IMR-90 (cell line): Measurements from ENCODE around the gene SBF1. TPM values are rescaled to one million over a fixed set of nuclear protein-coding genes. Genes with fewer than 3 reads are reported as not detected.

Experiments
- ATAC-seq: fragments of 200-7000 bp; cut with Tn5 transposase; 2 replicates; pipeline ENCODE4 v1.9.1; 2020; ENCODE audit warnings: low read depth, mild to moderate bottlenecking, moderate library complexity
- BruUV-seq: library from RNA; stranded (reverse); fragments of 400-500 nt; replicated peaks from 2 replicates; lab custom pipeline; 2021; lab: Mats Ljungman, UMichigan
- CTCF ChIA-PET: fragments of 300-600 bp; formaldehyde crosslinking; extraction: SDS; loops from one replicate; lab custom pipeline; 2021; ENCODE audit warnings: antibody characterized with exemption; lab: Yijun Ruan, JAX
- POLR2A ChIA-PET: fragments of 300-600 bp; sonication (Branson Sonifier 250); formaldehyde crosslinking; loops from one replicate; lab custom pipeline; 2022; ENCODE audit warnings: antibody characterized with exemption; ENCODE audit not compliant: unreplicated experiment; lab: Charles Lee
- DNase-seq: peaks from one replicate; pipeline ENCODE4 v3.0.0; 2013
- H2AFZ ChIP-seq: replicated peaks from 2 replicates; pipeline ENCODE3; 2013; ENCODE audit warnings: low read length, mild to moderate bottlenecking; ENCODE audit not compliant: poor library complexity
- H2AK5ac ChIP-seq: 2 replicates; pipeline ENCODE4 v1.6.1; 2013; ENCODE audit warnings: low read depth, low read length, inconsistent platforms
- H2AK9ac ChIP-seq: replicated peaks from 2 replicates; pipeline ENCODE3; 2013; ENCODE audit warnings: mild to moderate bottlenecking, low read depth, low read length, moderate library complexity; ENCODE audit not compliant: poor library complexity
- H2BK120ac ChIP-seq: 2 replicates; pipeline ENCODE4 v1.6.1; 2013; ENCODE audit warnings: low read depth, low read length, inconsistent platforms
- H2BK15ac ChIP-seq: 3 replicates; pipeline ENCODE4 v1.6.1; 2013; ENCODE audit warnings: low read depth, low read length, inconsistent platforms
- H2BK20ac ChIP-seq: 2 replicates; pipeline ENCODE4 v1.6.1; 2013; ENCODE audit warnings: low read depth, mild to moderate bottlenecking, inconsistent platforms, low read length, moderate library complexity
- H2BK5ac ChIP-seq: 2 replicates; pipeline ENCODE4 v1.6.1; 2013; ENCODE audit warnings: mild to moderate bottlenecking, low read depth, low read length, inconsistent platforms; ENCODE audit not compliant: poor library complexity, severe bottlenecking
- H3K14ac ChIP-seq: replicated peaks from 2 replicates; pipeline ENCODE4 v1.6.1; 2013; ENCODE audit warnings: low read depth, low read length, inconsistent platforms
- H3K18ac ChIP-seq: 2 replicates; pipeline ENCODE4 v1.6.1; 2013; ENCODE audit warnings: low read depth, low read length, control low read depth
- H3K23ac ChIP-seq: 2 replicates; pipeline ENCODE4 v1.6.1; 2013; ENCODE audit warnings: low read depth, low read length, inconsistent platforms
- H3K27ac ChIP-seq: 2 replicates; pipeline ENCODE4 v1.5.1; 2013; ENCODE audit warnings: mild to moderate bottlenecking, control low read depth, low read length; ENCODE audit not compliant: insufficient read depth
- H3K27me3 ChIP-seq: 2 replicates; pipeline ENCODE4 v1.6.1; 2013; ENCODE audit warnings: low read length; ENCODE audit not compliant: control insufficient read depth, insufficient read depth
- H3K36me3 ChIP-seq: 2 replicates; pipeline ENCODE4 v1.6.1; 2013; ENCODE audit warnings: low read length, mixed read lengths; ENCODE audit not compliant: control insufficient read depth, insufficient read depth
- H3K4ac ChIP-seq: 2 replicates; pipeline ENCODE4 v1.6.1; 2013; ENCODE audit warnings: low read depth, low read length, inconsistent platforms
- H3K4me1 ChIP-seq: 2 replicates; pipeline ENCODE4 v1.6.1; 2013; ENCODE audit warnings: low read length, mixed read lengths; ENCODE audit not compliant: control insufficient read depth, insufficient read depth
- H3K4me2 ChIP-seq: 2 replicates; pipeline ENCODE4 v1.6.1; 2013; ENCODE audit warnings: low read depth, mild to moderate bottlenecking, control low read depth, low read length, moderate library complexity
- H3K4me3 ChIP-seq: 2 replicates; pipeline ENCODE4 v1.5.1; 2013; ENCODE audit warnings: low read depth, mild to moderate bottlenecking, control low read depth, low read length, moderate library complexity; ENCODE audit not compliant: insufficient read depth
- H3K56ac ChIP-seq: 2 replicates; pipeline ENCODE4 v1.6.1; 2013; ENCODE audit warnings: low read length, inconsistent platforms; ENCODE audit not compliant: insufficient read depth; ENCODE audit errors: extremely low read depth
- H3K79me1 ChIP-seq, 2 experiments: 2 replicates each; pipeline ENCODE4 v1.6.1; 2013; ENCODE audit warnings: low read length in 2 of 2, inconsistent platforms in 1 of 2, low read depth in 1 of 2
- H3K9ac ChIP-seq: 2 replicates; pipeline ENCODE4 v1.6.1; 2013; ENCODE audit warnings: low read depth, low read length, control low read depth
- H3K9me1 ChIP-seq: 2 replicates; pipeline ENCODE4 v1.6.1; 2013; ENCODE audit warnings: low read length, inconsistent platforms; ENCODE audit not compliant: insufficient read depth
- H3K9me3 ChIP-seq: 2 replicates; pipeline ENCODE4 v1.6.1; 2013; ENCODE audit warnings: low read length; ENCODE audit not compliant: control insufficient read depth, insufficient read depth
- H4K20me1 ChIP-seq: 2 replicates; pipeline ENCODE4 v1.6.1; 2013; ENCODE audit warnings: low read length, inconsistent platforms; ENCODE audit not compliant: insufficient read depth
- H4K5ac ChIP-seq: 2 replicates; pipeline ENCODE4 v1.6.1; 2013; ENCODE audit warnings: mild to moderate bottlenecking, low read depth, low read length, control low read depth
- H4K8ac ChIP-seq, 2 experiments: 2 replicates each; pipeline ENCODE4 v1.6.1; 2013; ENCODE audit warnings: low read depth in 2 of 2, low read length in 2 of 2, control low read depth in 1 of 2, inconsistent platforms in 1 of 2
- H4K91ac ChIP-seq: 2 replicates; pipeline ENCODE4 v1.6.1; 2013; ENCODE audit warnings: low read depth, low read length, inconsistent platforms; ENCODE audit not compliant: insufficient read depth
- CHD1 ChIP-seq: IDR thresholded peaks from 2 replicates; pipeline ENCODE4 v1.6.1; 2012; ENCODE audit warnings: low read depth, low read length, improper control_type of control experiment
- MAZ ChIP-seq: IDR thresholded peaks from 2 replicates; pipeline ENCODE4 v1.6.1; 2012; ENCODE audit warnings: low read depth, mild to moderate bottlenecking, low read length, improper control_type of control experiment, moderate library complexity, borderline replicate concordance
- MXI1 ChIP-seq: IDR thresholded peaks from 2 replicates; pipeline ENCODE4 v1.6.1; 2012; ENCODE audit warnings: low read depth, mild to moderate bottlenecking, low read length, moderate library complexity, borderline replicate concordance
- NFE2L2 ChIP-seq: fragments of 150-350 bp; IDR thresholded peaks from 2 replicates; pipeline ENCODE4 v1.6.1; 2016; ENCODE audit warnings: low read depth, mild to moderate bottlenecking, low read length
- RFX5 ChIP-seq: IDR thresholded peaks from 2 replicates; pipeline ENCODE4 v1.8.0; 2012; ENCODE audit warnings: low read depth, mild to moderate bottlenecking, low read length, moderate library complexity
- SMC3 ChIP-seq: fragments of 150-350 bp; IDR thresholded peaks from 2 replicates; pipeline ENCODE4 v1.6.1; 2016; ENCODE audit warnings: low read depth, mild to moderate bottlenecking, antibody characterized with exemption, low read length, moderate library complexity
- WGBS, 2 experiments: methylation state at CpG; one replicate each; pipeline versions ENCODE4 v1.1.5 to v1.1.7; 2013; ENCODE audit warnings: missing lambda C conversion rate in 2 of 2; ENCODE audit not compliant: insufficient read length in 1 of 2; ENCODE audit errors: extremely low coverage in 2 of 2; 5-methylcytosine and 5-hydroxymethylcytosine counted together
- dilution Hi-C: fragments of 300-500 bp; cut with HindIII; formaldehyde crosslinking; loops from one replicate; pipeline ENCODE4 v1.14.3; 2018; ENCODE audit warnings: low sequenced_read_pairs; ENCODE audit not compliant: unreplicated experiment
- in situ Hi-C: fragments of 300-500 bp; cut with MboI; formaldehyde crosslinking; loops from 3 replicates; pipeline ENCODE4 v1.14.3; 2019; ENCODE audit warnings: low sequenced_read_pairs, inconsistent platforms, mixed read lengths
- intact Hi-C: fragments of 100-400 bp; cut with micrococcal nuclease; formaldehyde crosslinking; loops from 2 replicates; pipeline ENCODE4 v1.10.0; 2022
- polyA plus RNA-seq, 3 experiments: library from polyadenylated mRNA; depleted of rRNA; stranded (reverse); fragments of >200 nt; gene quantifications; 2 replicates each; pipeline ENCODE4 v1.2.3, GENCODE V29; 2012; ENCODE audit warnings: low replicate concordance in 1 of 3
- total RNA-seq: library from RNA; depleted of rRNA; stranded (reverse); fragments of >200 nt; gene quantifications from 2 replicates; pipeline ENCODE4 v1.2.3, GENCODE V29; 2012
- TF ChIP-seq, protein P1 (sequence below): fragments of 150-350 bp; IDR thresholded peaks from 2 replicates; pipeline ENCODE4 v1.6.1; 2016; ENCODE audit warnings: low read depth, mild to moderate bottlenecking, low read length, moderate library complexity, borderline replicate concordance
- TF ChIP-seq, protein P2 (sequence below): fragments of 150-350 bp; IDR thresholded peaks from 2 replicates; pipeline ENCODE4 v1.6.1; 2017; ENCODE audit warnings: mild to moderate bottlenecking, antibody characterized with exemption, low read length, low read depth

SBF1 gene
- total and polyA plus RNA-seq, 2 of the 4 experiments (the other 2 are of a cell fraction) = 21.5 to 33.2 TPM

DNA sequence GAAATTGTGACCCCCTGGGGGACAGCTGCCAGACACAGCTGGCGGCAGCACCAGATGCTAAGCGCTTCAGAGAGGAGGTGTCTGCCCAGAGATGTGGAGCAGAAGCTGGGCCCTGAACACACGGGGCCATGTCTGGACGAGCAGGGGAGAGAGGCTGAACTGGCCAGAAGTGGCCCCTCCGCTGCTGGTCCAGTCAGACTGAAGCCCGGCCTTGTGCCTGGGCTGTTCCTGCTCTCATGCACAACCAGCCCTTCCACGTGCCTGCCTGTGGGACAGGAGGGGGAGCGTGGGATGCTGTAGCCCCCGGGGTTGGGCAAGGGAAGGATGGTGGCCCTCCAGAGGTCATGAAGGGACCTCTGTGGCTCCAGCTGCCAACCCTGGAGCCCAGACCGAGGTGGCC is 8.3 kb upstream of the SBF1 start:
- WGBS, 2 experiments = 70% methylated on average over 2 of the region's 10 CpGs; no CpG with 5 or more reads in 1 of the 2 experiments
- no peak overlapping the region for H3K4ac ChIP-seq
- H4K20me1 ChIP-seq = no peaks in the 10 kb centered on the region; the same call in 1 of the 2 replicates
- no peak overlapping the region for H2AK5ac ChIP-seq
- H4K8ac ChIP-seq = no peak overlapping the region
- peaks cover 4% of the 10 kb centered on the region; the same call in 1 of the 2 replicates for H3K36me3 ChIP-seq
- H2BK15ac ChIP-seq = no peak overlapping the region
- no peaks in the 10 kb centered on the region; the same call in 1 of the 2 replicates for H3K9me1 ChIP-seq
- H3K23ac ChIP-seq = no peak overlapping the region
- H3K56ac ChIP-seq = no peak overlapping the region
- TF ChIP-seq, protein P1, sequence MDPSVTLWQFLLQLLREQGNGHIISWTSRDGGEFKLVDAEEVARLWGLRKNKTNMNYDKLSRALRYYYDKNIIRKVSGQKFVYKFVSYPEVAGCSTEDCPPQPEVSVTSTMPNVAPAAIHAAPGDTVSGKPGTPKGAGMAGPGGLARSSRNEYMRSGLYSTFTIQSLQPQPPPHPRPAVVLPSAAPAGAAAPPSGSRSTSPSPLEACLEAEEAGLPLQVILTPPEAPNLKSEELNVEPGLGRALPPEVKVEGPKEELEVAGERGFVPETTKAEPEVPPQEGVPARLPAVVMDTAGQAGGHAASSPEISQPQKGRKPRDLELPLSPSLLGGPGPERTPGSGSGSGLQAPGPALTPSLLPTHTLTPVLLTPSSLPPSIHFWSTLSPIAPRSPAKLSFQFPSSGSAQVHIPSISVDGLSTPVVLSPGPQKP = no peak
- TF ChIP-seq, protein P2, sequence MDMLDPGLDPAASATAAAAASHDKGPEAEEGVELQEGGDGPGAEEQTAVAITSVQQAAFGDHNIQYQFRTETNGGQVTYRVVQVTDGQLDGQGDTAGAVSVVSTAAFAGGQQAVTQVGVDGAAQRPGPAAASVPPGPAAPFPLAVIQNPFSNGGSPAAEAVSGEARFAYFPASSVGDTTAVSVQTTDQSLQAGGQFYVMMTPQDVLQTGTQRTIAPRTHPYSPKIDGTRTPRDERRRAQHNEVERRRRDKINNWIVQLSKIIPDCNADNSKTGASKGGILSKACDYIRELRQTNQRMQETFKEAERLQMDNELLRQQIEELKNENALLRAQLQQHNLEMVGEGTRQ = no peak
- TF ChIP-seq RFX5 = no peak
- no peak for TF ChIP-seq CHD1
- no peak for TF ChIP-seq MAZ
- no peak for TF ChIP-seq SMC3
- TF ChIP-seq NFE2L2 = no peak
- no peak for TF ChIP-seq MXI1
- no peak overlapping the region for H3K27ac ChIP-seq
- dilution Hi-C loops = no loop called here
- no peaks in the 10 kb centered on the region for H3K4me1 ChIP-seq
- intact Hi-C loops = no loop called here
- POLR2A ChIA-PET = no interaction called here
- H3K9me3 ChIP-seq = no peaks in the 10 kb centered on the region
- peaks cover 0 to 3% of the 10 kb centered on the region in 2 experiments; a peak in 1 of 4 replicates for H3K79me1 ChIP-seq
- no peak overlapping the region for H4K91ac ChIP-seq
- ATAC-seq (no peak), DNase-seq (no peak)
- no peak overlapping the region for H3K4me2 ChIP-seq
- H4K5ac ChIP-seq = no peak overlapping the region
- no peak overlapping the region for H2AK9ac ChIP-seq
- H2BK120ac ChIP-seq = no peak overlapping the region
- no peak overlapping the region for H2BK20ac ChIP-seq
- in situ Hi-C loops = no loop called here
- CTCF ChIA-PET = interaction anchor here (0.5 kb wide), 1 partner anchor 117 kb away, joined by 4 read pairs; no protein-coding TSS in a partner anchor
- no peak overlapping the region for H2AFZ ChIP-seq
- H3K4me3 ChIP-seq = no peak overlapping the region
- H3K9ac ChIP-seq = no peak overlapping the region
- H3K27me3 ChIP-seq = peaks cover 21% of the 10 kb centered on the region
- no peak overlapping the region for H2BK5ac ChIP-seq
- BruUV-seq = no TSS peak
- no peak overlapping the region for H3K14ac ChIP-seq
- H3K18ac ChIP-seq = no peak overlapping the region
